DOHH2 (cell line): ENCODE measurements around the gene BMPER.

Experiments used
- H3F3A ChIP-seq: fragments of 200-600 bp; sonication (generic), shearing (Covaris generic); 2 replicates; pipeline ENCODE4 v1.6.0; 2016; ENCODE audit warnings: antibody characterized with exemption, mild to moderate bottlenecking; ENCODE audit not compliant: control insufficient read depth, insufficient read depth
- H3K27ac ChIP-seq: fragments of 200-600 bp; sonication (generic); 2 replicates; pipeline ENCODE4 v1.5.1; 2014; ENCODE audit warnings: low read depth, mild to moderate bottlenecking, low read length, moderate library complexity
- H3K27me3 ChIP-seq: fragments of 200-600 bp; sonication (generic); 2 replicates; pipeline ENCODE4 v1.6.1; 2014; ENCODE audit warnings: mild to moderate bottlenecking, low read length, mixed read lengths; ENCODE audit not compliant: control insufficient read depth
- H3K36me3 ChIP-seq: fragments of 200-600 bp; sonication (generic); 2 replicates; pipeline ENCODE4 v1.6.1; 2014; ENCODE audit warnings: mild to moderate bottlenecking, low read length, moderate library complexity, mixed read lengths; ENCODE audit not compliant: control insufficient read depth
- H3K4me1 ChIP-seq: fragments of 200-600 bp; sonication (generic); 2 replicates; pipeline ENCODE4 v1.6.1; 2014; ENCODE audit warnings: mild to moderate bottlenecking, low read length, mixed read lengths; ENCODE audit not compliant: control insufficient read depth
- H3K4me2 ChIP-seq: fragments of 200-600 bp; sonication (generic); 2 replicates; pipeline ENCODE4 v1.6.0; 2014; ENCODE audit warnings: mild to moderate bottlenecking, low read length, moderate library complexity
- H3K4me3 ChIP-seq: fragments of 200-600 bp; sonication (generic); 2 replicates; pipeline ENCODE4 v1.5.1; 2014; ENCODE audit warnings: mild to moderate bottlenecking, low read length, mixed read lengths
- H3K79me2 ChIP-seq: fragments of 200-600 bp; sonication (generic); 2 replicates; pipeline ENCODE4 v1.6.1; 2014; ENCODE audit warnings: mild to moderate bottlenecking, low read length, mixed read lengths; ENCODE audit not compliant: control insufficient read depth
- H3K9me2 ChIP-seq: fragments of 200-600 bp; sonication (generic); replicated peaks from 2 replicates; pipeline ENCODE4 v1.6.1; 2014; ENCODE audit warnings: mild to moderate bottlenecking, low read length, mixed read lengths; ENCODE audit not compliant: control insufficient read depth
- H3K9me3 ChIP-seq: fragments of 200-600 bp; sonication (generic); 2 replicates; pipeline ENCODE4 v1.6.1; 2014; ENCODE audit warnings: antibody characterized with exemption, low read length, mixed read lengths; ENCODE audit not compliant: control insufficient read depth, insufficient read depth
- H4K20me1 ChIP-seq: fragments of 200-600 bp; sonication (generic); 2 replicates; pipeline ENCODE4 v1.6.0; 2014; ENCODE audit warnings: low read depth, mild to moderate bottlenecking, antibody characterized with exemption, low read length, moderate library complexity; ENCODE audit not compliant: control insufficient read depth, insufficient read depth
- CTCF ChIP-seq: fragments of 200-600 bp; sonication (generic); IDR thresholded peaks from one replicate; pipeline ENCODE4 v1.5.1; 2014; ENCODE audit warnings: antibody characterized with exemption, mild to moderate bottlenecking, low read depth, low read length; ENCODE audit not compliant: poor library complexity, severe bottlenecking
- EZH2phosphoT487 ChIP-seq: fragments of 200-600 bp; sonication (generic); IDR thresholded peaks from 2 replicates; pipeline ENCODE4 v1.6.1; 2017; ENCODE audit warnings: borderline replicate concordance, mild to moderate bottlenecking, antibody characterized with exemption, low read length, moderate library complexity, mixed read lengths

BMPER gene

GRCh38 chr7:34198231-34198641, 292.9 kb downstream of the BMPER start:
- Histone ChIP-seq H3K9me2 (no peaks in the 10 kb centered on the region), H3K4me3 (no peak overlapping the region), H3K4me1 (no peaks in the 10 kb centered on the region), H3K27ac (no peak overlapping the region), H3K27me3 (no peaks in the 10 kb centered on the region), H4K20me1 (no peaks in the 10 kb centered on the region), H3K36me3 (no peaks in the 10 kb centered on the region), H3K79me2 (no peaks in the 10 kb centered on the region), H3K9me3 (no peaks in the 10 kb centered on the region), H3F3A (no peaks in the 10 kb centered on the region), H3K4me2 (no peak overlapping the region)
- TF ChIP-seq EZH2phosphoT487 = no peak
- TF ChIP-seq CTCF = no peak
